HUDEP-2 (cell line): ENCODE measurements around the gene TTPAL.

Experiments used
- DNase-seq, 76 experiments: peaks; one replicate each; lab custom pipeline; 2025; ENCODE audit not compliant: unreplicated experiment in 76 of 76; lab: John Stamatoyannopoulos, UW

TTPAL gene

GRCh38 chr20:44475694-44476560, at the start of gene TTPAL:
TTPAL (plus strand) TSS chr20:44475874; CDS start chr20:44480000, 4,126 bp downstream.
- peak in 74 of 76 experiments; percentile 25 to 88 (median 74) for DNase-seq

GRCh38 chr20:44425923-44426322, 49.8 kb upstream of the TTPAL start:
- DNase-seq, result no peak

GRCh38 chr20:44426879-44427790, 48.5 kb upstream of the TTPAL start:
- DNase-seq, result no peak

GRCh38 chr20:44427804-44428173, 47.9 kb upstream of the TTPAL start:
- no peak for DNase-seq

- no peak for DNase-seq
Observed at GRCh38 chr20:44428174-44429016, 47.3 kb upstream of the TTPAL start.

- DNase-seq, result no peak
Observed at GRCh38 chr20:44429017-44429339, 46.7 kb upstream of the TTPAL start.

GRCh38 chr20:44429419-44430269, 46.0 kb upstream of the TTPAL start:
- DNase-seq, result no peak

- no peak for DNase-seq
Observed at GRCh38 chr20:44430270-44431065, 45.2 kb upstream of the TTPAL start.

GRCh38 chr20:44431118-44431501, 44.6 kb upstream of the TTPAL start:
- DNase-seq, result no peak

GRCh38 chr20:44431502-44432234, 44.0 kb upstream of the TTPAL start:
- no peak for DNase-seq

- DNase-seq, result no peak
Observed at GRCh38 chr20:44432618-44433577, 42.8 kb upstream of the TTPAL start.

- DNase-seq, result no peak
Observed at GRCh38 chr20:44433751-44434538, 41.7 kb upstream of the TTPAL start.

- no peak for DNase-seq
Observed at GRCh38 chr20:44435630-44436335, 39.9 kb upstream of the TTPAL start.

GRCh38 chr20:44436393-44436792, 39.3 kb upstream of the TTPAL start:
- DNase-seq, result no peak

- no peak for DNase-seq
Observed at GRCh38 chr20:44437497-44437896, 38.2 kb upstream of the TTPAL start.

- DNase-seq, result no peak
Observed at GRCh38 chr20:44438782-44439181, 36.9 kb upstream of the TTPAL start.
